Nephron progenitor cell (in vitro differentiated cells): Measurements from ENCODE around the gene ONECUT1.

ENCODE experiments used
- DNase-seq: peaks from one replicate; pipeline ENCODE4 v3.0.0; 2021
- H3K27ac Mint-ChIP-seq: 2 replicates; pipeline ENCODE4 v1.8.0; 2021; ENCODE audit warnings: mild to moderate bottlenecking, moderate library complexity, mixed read lengths
- H3K27me3 Mint-ChIP-seq: 2 replicates; pipeline ENCODE4 v1.8.0; 2021; ENCODE audit warnings: mild to moderate bottlenecking, low read depth, mixed read lengths; ENCODE audit not compliant: poor library complexity
- H3K36me3 Mint-ChIP-seq: 2 replicates; pipeline ENCODE4 v1.8.0; 2021; ENCODE audit warnings: low read depth, mixed read lengths
- H3K4me1 Mint-ChIP-seq: 2 replicates; pipeline ENCODE4 v1.8.0; 2021; ENCODE audit warnings: mixed read lengths
- H3K4me3 Mint-ChIP-seq: 2 replicates; pipeline ENCODE4 v1.8.0; 2021; ENCODE audit warnings: mild to moderate bottlenecking, moderate library complexity, mixed read lengths
- H3K9me3 Mint-ChIP-seq: 2 replicates; pipeline ENCODE4 v1.8.0; 2021; ENCODE audit warnings: mild to moderate bottlenecking, moderate library complexity, mixed read lengths
- CTCF ChIP-seq: fragments of 200-600 bp; sonication (generic); IDR thresholded peaks from 2 replicates; pipeline ENCODE4 v1.5.0; 2021; ENCODE audit warnings: antibody characterized with exemption

ONECUT1 gene

GRCh38 chr15:52733696-52734255 is 56.4 kb downstream of the ONECUT1 start:
- Mint-ChIP-seq H3K9me3 (no peaks in the 10 kb centered on the region), H3K36me3 (no peaks in the 10 kb centered on the region), H3K27ac (no peak overlapping the region), H3K4me3 (no peak overlapping the region), H3K4me1 (peaks cover 7% of the 10 kb centered on the region), H3K27me3 (peaks cover 5% of the 10 kb centered on the region)
- no peak for TF ChIP-seq CTCF
- no peak for DNase-seq

GRCh38 chr15:52733088-52733487 is 57.0 kb downstream of the ONECUT1 start:
- DNase-seq: no peak
- peaks cover 7% of the 10 kb centered on the region for H3K4me1 Mint-ChIP-seq
- no peak overlapping the region for H3K27ac Mint-ChIP-seq
- no peak overlapping the region for H3K4me3 Mint-ChIP-seq
- H3K27me3 Mint-ChIP-seq: no peaks in the 10 kb centered on the region
- no peak for TF ChIP-seq CTCF
- no peaks in the 10 kb centered on the region for H3K36me3 Mint-ChIP-seq
- no peaks in the 10 kb centered on the region for H3K9me3 Mint-ChIP-seq

DNA sequence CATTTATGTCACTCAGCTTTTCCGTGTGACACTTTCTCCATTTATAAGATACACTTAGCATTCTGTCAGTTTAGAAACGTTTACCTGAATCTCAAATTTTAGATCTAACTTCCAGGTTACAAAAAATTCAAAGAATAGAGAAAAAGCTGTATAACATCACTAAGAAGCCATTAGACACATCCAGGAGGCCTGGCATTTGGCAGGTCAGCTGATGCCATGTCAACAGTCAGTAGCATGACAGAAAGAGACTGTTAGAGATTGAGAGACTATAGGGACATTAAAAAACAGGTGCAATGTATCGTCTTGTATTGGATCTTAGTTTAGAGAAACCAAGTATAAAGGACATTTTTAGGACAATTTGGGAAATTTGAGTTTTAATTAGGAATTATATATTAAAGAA is 57.6 kb downstream of the ONECUT1 start:
- no peaks in the 10 kb centered on the region for H3K36me3 Mint-ChIP-seq
- no peak for DNase-seq
- TF ChIP-seq CTCF: no peak
- no peak overlapping the region for H3K4me3 Mint-ChIP-seq
- H3K27me3 Mint-ChIP-seq: no peaks in the 10 kb centered on the region
- H3K9me3 Mint-ChIP-seq: no peaks in the 10 kb centered on the region
- peaks cover 7% of the 10 kb centered on the region for H3K4me1 Mint-ChIP-seq
- no peak overlapping the region for H3K27ac Mint-ChIP-seq

DNA sequence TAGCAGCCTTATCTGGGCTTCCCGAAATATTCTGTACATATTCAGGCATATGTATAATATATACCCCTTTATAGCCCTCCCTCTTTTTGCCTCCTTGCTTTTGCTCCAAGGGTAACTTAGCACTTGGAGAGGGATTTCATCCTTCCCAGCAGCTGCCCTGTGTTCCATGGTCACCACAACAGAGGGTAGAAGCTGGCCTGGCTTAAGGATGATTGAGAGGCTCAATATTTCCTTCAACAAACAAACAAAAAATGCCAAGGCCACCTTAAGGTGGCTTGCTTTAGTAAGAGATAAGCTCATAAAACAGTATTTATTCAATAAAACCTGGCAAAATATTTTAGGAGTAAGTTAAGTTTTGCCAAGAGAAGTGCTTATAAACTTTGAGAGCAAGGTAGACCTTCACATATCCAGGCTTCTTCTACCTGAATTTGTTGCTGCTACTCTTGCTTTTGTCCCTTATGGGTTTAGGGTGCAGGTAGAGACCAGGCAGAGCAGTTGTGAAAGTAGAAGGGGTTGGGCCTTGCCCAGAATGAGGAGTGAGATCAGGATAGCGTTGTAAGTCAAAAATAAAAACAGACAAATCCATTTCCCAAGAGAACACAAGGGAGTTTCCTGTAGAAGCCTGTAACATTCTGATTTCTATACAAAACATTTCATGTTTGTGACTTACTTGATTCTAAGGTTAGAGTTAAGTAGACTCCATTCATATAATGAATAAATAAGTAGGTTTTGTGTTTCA is 58.2 kb downstream of the ONECUT1 start:
- H3K4me3 Mint-ChIP-seq: no peak overlapping the region
- H3K36me3 Mint-ChIP-seq: no peaks in the 10 kb centered on the region
- no peak overlapping the region for H3K27ac Mint-ChIP-seq
- peaks cover 7% of the 10 kb centered on the region for H3K4me1 Mint-ChIP-seq
- no peak for TF ChIP-seq CTCF
- no peak for DNase-seq
- H3K9me3 Mint-ChIP-seq: peaks cover 2% of the 10 kb centered on the region
- no peaks in the 10 kb centered on the region for H3K27me3 Mint-ChIP-seq

GRCh38 chr15:52731004-52731403 is 59.1 kb downstream of the ONECUT1 start:
- H3K27me3 Mint-ChIP-seq: no peaks in the 10 kb centered on the region
- H3K4me1 Mint-ChIP-seq: peaks cover 7% of the 10 kb centered on the region
- no peak for TF ChIP-seq CTCF
- H3K9me3 Mint-ChIP-seq: peaks cover 4% of the 10 kb centered on the region
- H3K36me3 Mint-ChIP-seq: no peaks in the 10 kb centered on the region
- no peak overlapping the region for H3K27ac Mint-ChIP-seq
- no peak overlapping the region for H3K4me3 Mint-ChIP-seq
- no peak for DNase-seq

DNA sequence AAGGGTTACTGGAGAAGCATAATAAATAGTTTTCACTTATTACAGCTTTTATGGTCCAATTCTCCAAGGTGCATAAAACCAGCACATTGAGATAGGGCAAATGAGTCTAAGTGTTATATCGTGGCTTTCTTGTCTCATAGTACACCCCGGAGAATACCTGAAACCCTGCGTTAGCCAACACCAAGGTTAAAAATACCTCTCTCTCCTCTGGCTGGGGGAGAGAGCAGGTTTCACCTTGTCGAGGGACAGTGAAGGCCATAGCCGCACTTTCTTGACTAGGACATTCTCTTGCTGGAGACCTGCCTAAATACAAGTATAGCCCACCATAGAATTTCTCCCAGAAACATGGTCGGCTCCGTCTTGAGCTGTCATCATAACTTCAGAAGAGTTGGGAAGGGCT is 59.5 kb downstream of the ONECUT1 start:
- DNase-seq: no peak
- Mint-ChIP-seq H3K4me3 (no peak overlapping the region), H3K9me3 (peaks cover 4% of the 10 kb centered on the region), H3K4me1 (peaks cover 7% of the 10 kb centered on the region), H3K36me3 (no peaks in the 10 kb centered on the region), H3K27me3 (no peaks in the 10 kb centered on the region), H3K27ac (no peak overlapping the region)
- no peak for TF ChIP-seq CTCF
